ENCODE results near the gene KCND3. TPM values are rescaled to one million over a fixed set of nuclear protein-coding genes. Genes with fewer than 3 reads are reported as not detected.

The KCND3 gene
- polyA plus RNA-seq, 3 donors, result not detected

DNA sequence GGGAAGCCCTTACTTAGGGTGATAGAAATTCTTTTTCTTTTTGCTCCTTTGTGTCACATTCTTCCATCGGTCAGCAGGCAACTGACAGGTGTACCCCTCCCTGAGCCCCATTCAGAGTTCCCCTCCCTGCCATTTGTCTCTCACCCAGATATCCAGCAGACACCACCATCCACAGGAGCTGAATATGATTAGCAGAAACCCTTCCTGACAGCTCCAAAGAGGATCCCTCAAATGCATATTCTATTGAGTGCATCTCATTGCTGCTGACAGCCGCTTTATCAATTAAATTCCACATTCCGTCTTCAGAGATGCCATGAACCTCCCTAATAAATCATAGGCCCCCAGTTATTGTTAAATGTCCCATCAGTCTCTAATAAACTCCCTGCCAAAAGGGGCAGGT is 239.8 kb downstream of the KCND3 start:
- TF ChIP-seq, protein P1, sequence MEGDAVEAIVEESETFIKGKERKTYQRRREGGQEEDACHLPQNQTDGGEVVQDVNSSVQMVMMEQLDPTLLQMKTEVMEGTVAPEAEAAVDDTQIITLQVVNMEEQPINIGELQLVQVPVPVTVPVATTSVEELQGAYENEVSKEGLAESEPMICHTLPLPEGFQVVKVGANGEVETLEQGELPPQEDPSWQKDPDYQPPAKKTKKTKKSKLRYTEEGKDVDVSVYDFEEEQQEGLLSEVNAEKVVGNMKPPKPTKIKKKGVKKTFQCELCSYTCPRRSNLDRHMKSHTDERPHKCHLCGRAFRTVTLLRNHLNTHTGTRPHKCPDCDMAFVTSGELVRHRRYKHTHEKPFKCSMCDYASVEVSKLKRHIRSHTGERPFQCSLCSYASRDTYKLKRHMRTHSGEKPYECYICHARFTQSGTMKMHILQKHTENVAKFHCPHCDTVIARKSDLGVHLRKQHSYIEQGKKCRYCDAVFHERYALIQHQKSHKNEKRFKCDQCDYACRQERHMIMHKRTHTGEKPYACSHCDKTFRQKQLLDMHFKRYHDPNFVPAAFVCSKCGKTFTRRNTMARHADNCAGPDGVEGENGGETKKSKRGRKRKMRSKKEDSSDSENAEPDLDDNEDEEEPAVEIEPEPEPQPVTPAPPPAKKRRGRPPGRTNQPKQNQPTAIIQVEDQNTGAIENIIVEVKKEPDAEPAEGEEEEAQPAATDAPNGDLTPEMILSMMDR (IDR thresholded peaks at IDR 0.05), result no peak
- Mint-ChIP-seq H3K27ac (peak overlapping the region in 1 of 7 donors; percentile 34), H3K9me3 (peaks cover 0 to 2% (median 0%) of the 10 kb centered on the region in 7 donors), H3K4me1 (peaks cover 17% of the 10 kb centered on the region), H3K4me3 (no peak overlapping the region), H3K27me3 (ENCODE audit: low read depth in 3 of 3) (peaks cover 0 to 6% (median 2%) of the 10 kb centered on the region in 3 donors), H3K36me3 (peaks cover 0 to 3% of the 10 kb centered on the region in 2 donors)
- H3K9ac ChIP-seq (ENCODE audit: insufficient read depth, low read length, poor library complexity, severe bottlenecking), result no peak overlapping the region
- 95% methylated on average over 3 of the region's 3 CpGs for WGBS (ENCODE audit: insufficient coverage)
- H3K79me2 ChIP-seq (ENCODE audit: insufficient read depth, low read length), result no peaks in the 10 kb centered on the region
- peaks cover 11 to 12% of the 10 kb centered on the region in 2 donors for H3K4me1 ChIP-seq (ENCODE audit: control insufficient read depth in 1 of 2, insufficient read depth in 2 of 2, low read length in 2 of 2)
- H2AFZ ChIP-seq (ENCODE audit: insufficient read depth, low read depth, low read length, poor library complexity, severe bottlenecking), result no peak overlapping the region
- DNase-seq, result no peak
- no peaks in the 10 kb centered on the region for H3K9me3 ChIP-seq (replicated peaks in 1 of 2; ENCODE audit: control insufficient read depth in 1 of 2, insufficient read depth in 1 of 2, low read length in 2 of 2)
- H3K4me2 ChIP-seq (replicated peaks; ENCODE audit: extremely low read depth, low read length, poor library complexity, severe bottlenecking), result no peak overlapping the region
- intact Hi-C loops (cut with micrococcal nuclease), result loop anchor here (5.0 to 10.0 kb wide), 2 partner anchors 32 to 265 kb away; no protein-coding TSS in a partner anchor
- H3K36me3 ChIP-seq (replicated peaks in 1 of 2; ENCODE audit: control insufficient read depth in 1 of 2, insufficient read depth in 2 of 2, low read length in 2 of 2), result no peaks in the 10 kb centered on the region
- H3K4me3 ChIP-seq (replicated peaks in 1 of 3; ENCODE audit: low read depth in 2 of 3, low read length in 3 of 3), result no peak overlapping the region
- no peaks in the 10 kb centered on the region for H4K20me1 ChIP-seq (ENCODE audit: insufficient read depth, low read length)
- no peak overlapping the region for H3K27ac ChIP-seq (ENCODE audit: low read depth in 1 of 2, low read length in 2 of 2)
- H3K27me3 ChIP-seq (ENCODE audit: control insufficient read depth in 2 of 2, insufficient read depth in 2 of 2, low read length in 2 of 2), result no peaks in the 10 kb centered on the region

DNA sequence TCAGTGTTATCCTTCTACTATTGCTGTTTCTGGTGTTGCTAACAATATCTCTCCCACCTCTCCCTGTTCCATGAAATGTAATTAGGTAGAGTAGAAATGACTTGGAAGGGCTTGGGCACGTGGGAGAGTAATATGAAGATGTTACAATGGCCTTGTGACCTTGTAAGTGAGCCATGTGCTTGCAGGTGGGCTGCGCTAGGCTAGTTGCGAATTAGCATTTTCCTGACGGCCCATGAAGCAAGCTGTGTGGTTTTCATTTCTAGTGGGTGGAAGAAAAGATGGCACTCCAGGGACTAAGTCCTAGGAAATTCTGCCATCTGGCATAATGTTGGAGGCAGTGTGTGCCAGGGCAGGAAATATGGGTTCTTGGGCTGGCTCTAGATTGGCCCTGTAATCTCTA is 241.5 kb downstream of the KCND3 start:
- Histone ChIP-seq H3K27ac (ENCODE audit: low read depth in 1 of 2, low read length in 2 of 2) (no peak overlapping the region), H3K9me3 (replicated peaks in 1 of 2; ENCODE audit: control insufficient read depth in 1 of 2, insufficient read depth in 1 of 2, low read length in 2 of 2) (no peaks in the 10 kb centered on the region), H3K4me2 (replicated peaks; ENCODE audit: extremely low read depth, low read length, poor library complexity, severe bottlenecking) (no peak overlapping the region), H3K36me3 (replicated peaks in 1 of 2; ENCODE audit: control insufficient read depth in 1 of 2, insufficient read depth in 2 of 2, low read length in 2 of 2) (no peaks in the 10 kb centered on the region), H4K20me1 (ENCODE audit: insufficient read depth, low read length) (no peaks in the 10 kb centered on the region), H3K4me1 (ENCODE audit: control insufficient read depth in 1 of 2, insufficient read depth in 2 of 2, low read length in 2 of 2) (peaks cover 7 to 10% of the 10 kb centered on the region in 2 donors), H3K27me3 (ENCODE audit: control insufficient read depth in 2 of 2, insufficient read depth in 2 of 2, low read length in 2 of 2) (peaks cover 4 to 6% of the 10 kb centered on the region in 2 donors), H3K4me3 (replicated peaks in 1 of 3; ENCODE audit: low read depth in 2 of 3, low read length in 3 of 3) (no peak overlapping the region), H2AFZ (ENCODE audit: insufficient read depth, low read depth, low read length, poor library complexity, severe bottlenecking) (no peak overlapping the region), H3K79me2 (ENCODE audit: insufficient read depth, low read length) (no peaks in the 10 kb centered on the region), H3K9ac (ENCODE audit: insufficient read depth, low read length, poor library complexity, severe bottlenecking) (no peak overlapping the region)
- intact Hi-C loops (cut with micrococcal nuclease), result loop anchor here in 1 of 2 donors (2.0 to 10.0 kb wide), 2 partner anchors 31 to 263 kb away; no protein-coding TSS in a partner anchor
- TF ChIP-seq, protein P1 (IDR thresholded peaks at IDR 0.05), result no peak
- peaks cover 0 to 2% (median 0%) of the 10 kb centered on the region in 7 donors for H3K9me3 Mint-ChIP-seq
- H3K36me3 Mint-ChIP-seq, result peaks cover 0 to 1% of the 10 kb centered on the region in 2 donors
- 91% methylated on average over 4 of the region's 4 CpGs for WGBS (ENCODE audit: insufficient coverage)
- peaks cover 8 to 10% (median 8%) of the 10 kb centered on the region in 3 donors for H3K27me3 Mint-ChIP-seq (ENCODE audit: low read depth in 3 of 3)
- H3K4me1 Mint-ChIP-seq, result peaks cover 14% of the 10 kb centered on the region
- peak overlapping the region in 1 of 7 donors; percentile 15 for H3K27ac Mint-ChIP-seq
- no peak for DNase-seq
- H3K4me3 Mint-ChIP-seq, result no peak overlapping the region

All from CD14-positive monocyte (primary cell).